DND-41 (cell line): ENCODE results near the gene ABCA7.

Experiments
- ATAC-seq: fragments of 200-7000 bp; cut with Tn5 transposase; 3 replicates; pipeline ENCODE4 v1.9.1; 2021; ENCODE audit warnings: low read depth; ENCODE audit not compliant: insufficient read depth
- DNase-seq: peaks from one replicate; pipeline ENCODE4 v3.0.0-alpha.2; 2020
- H2AFZ ChIP-seq: 2 replicates; pipeline ENCODE4 v1.6.0; 2012; ENCODE audit warnings: low read depth, low read length
- H3K27ac ChIP-seq: 2 replicates; pipeline ENCODE4 v1.5.1; 2012; ENCODE audit warnings: low read length, inconsistent platforms
- H3K27me3 ChIP-seq: fragments of 200-600 bp; sonication (generic); 2 replicates; pipeline ENCODE4 v1.6.0; 2012; ENCODE audit warnings: low read length, mild to moderate bottlenecking, inconsistent platforms; ENCODE audit not compliant: insufficient read depth, poor library complexity
- H3K36me3 ChIP-seq: 2 replicates; pipeline ENCODE4 v1.5.1; 2012; ENCODE audit warnings: low read length, inconsistent platforms; ENCODE audit not compliant: insufficient read depth
- H3K4me1 ChIP-seq: 2 replicates; pipeline ENCODE4 v1.5.1; 2012; ENCODE audit warnings: mild to moderate bottlenecking, low read length; ENCODE audit not compliant: insufficient read depth
- H3K4me2 ChIP-seq: 2 replicates; pipeline ENCODE4 v1.6.0; 2012; ENCODE audit warnings: mild to moderate bottlenecking, moderate library complexity, low read length, inconsistent platforms; ENCODE audit not compliant: insufficient read depth
- H3K4me3 ChIP-seq, 2 experiments: fragments of 200-600 bp in 1 of 2; shearing (Covaris generic) in 1 of 2; 2 replicates each; pipeline ENCODE4 v1.5.1; 2012 to 2016; ENCODE audit warnings: inconsistent platforms in 2 of 2, low read length in 2 of 2, mild to moderate bottlenecking in 2 of 2, low read depth in 1 of 2, moderate library complexity in 1 of 2
- H3K79me2 ChIP-seq: 2 replicates; pipeline ENCODE4 v1.6.0; 2012; ENCODE audit warnings: low read length, inconsistent platforms; ENCODE audit not compliant: insufficient read depth
- H3K9ac ChIP-seq: 2 replicates; pipeline ENCODE4 v1.6.0; 2012; ENCODE audit warnings: low read depth, mild to moderate bottlenecking, inconsistent platforms, low read length, moderate library complexity
- H3K9me3 ChIP-seq: 2 replicates; pipeline ENCODE4 v1.5.1; 2012; ENCODE audit warnings: low read length, moderate library complexity, mild to moderate bottlenecking, inconsistent platforms; ENCODE audit not compliant: insufficient read depth, severe bottlenecking
- H4K20me1 ChIP-seq: 2 replicates; pipeline ENCODE4 v1.6.0; 2012; ENCODE audit warnings: low read length; ENCODE audit not compliant: insufficient read depth
- CTCF ChIP-seq: IDR thresholded peaks from 2 replicates; pipeline ENCODE4 v1.5.1; 2012; ENCODE audit warnings: borderline replicate concordance, low read length, moderate library complexity, mild to moderate bottlenecking; ENCODE audit not compliant: poor library complexity, severe bottlenecking; ENCODE audit errors: extremely low read depth
- EZH2 ChIP-seq: IDR thresholded peaks from 3 replicates; pipeline ENCODE4 v1.6.1; 2012; ENCODE audit warnings: borderline replicate concordance, low read depth, mild to moderate bottlenecking, moderate library complexity, low read length, inconsistent platforms; ENCODE audit not compliant: severe bottlenecking

The ABCA7 gene

GRCh38 chr19:1066748-1067340, 26.9 kb downstream of the ABCA7 start, which contains the start of gene ARHGAP45:
ARHGAP45 (plus strand) TSS chr19:1067167; CDS start chr19:1067406, 239 bp downstream.
- H2AFZ ChIP-seq = peak within 1 kb of the TSS; percentile 78
- H3K4me3 ChIP-seq = peak within 1 kb of the TSS; percentile 84 to 97
- H4K20me1 ChIP-seq = peaks cover 18% of the 10 kb centered on the region
- peak within 1 kb of the TSS; percentile 96 for H3K9ac ChIP-seq
- H3K36me3 ChIP-seq = peaks cover 28% of the 10 kb centered on the region
- H3K79me2 ChIP-seq = peaks cover 42% of the 10 kb centered on the region
- TF ChIP-seq EZH2 (no peak), CTCF (no peak)
- ATAC-seq (peak; percentile 81), DNase-seq (peak; percentile 91)
- peak within 1 kb of the TSS; percentile 88 for H3K27ac ChIP-seq
- H3K4me2 ChIP-seq = peak within 1 kb of the TSS; percentile 92
- peaks cover 47% of the 10 kb centered on the region for H3K4me1 ChIP-seq
- H3K27me3 ChIP-seq = no peaks in the 10 kb centered on the region
- H3K9me3 ChIP-seq = no peaks in the 10 kb centered on the region

DNA sequence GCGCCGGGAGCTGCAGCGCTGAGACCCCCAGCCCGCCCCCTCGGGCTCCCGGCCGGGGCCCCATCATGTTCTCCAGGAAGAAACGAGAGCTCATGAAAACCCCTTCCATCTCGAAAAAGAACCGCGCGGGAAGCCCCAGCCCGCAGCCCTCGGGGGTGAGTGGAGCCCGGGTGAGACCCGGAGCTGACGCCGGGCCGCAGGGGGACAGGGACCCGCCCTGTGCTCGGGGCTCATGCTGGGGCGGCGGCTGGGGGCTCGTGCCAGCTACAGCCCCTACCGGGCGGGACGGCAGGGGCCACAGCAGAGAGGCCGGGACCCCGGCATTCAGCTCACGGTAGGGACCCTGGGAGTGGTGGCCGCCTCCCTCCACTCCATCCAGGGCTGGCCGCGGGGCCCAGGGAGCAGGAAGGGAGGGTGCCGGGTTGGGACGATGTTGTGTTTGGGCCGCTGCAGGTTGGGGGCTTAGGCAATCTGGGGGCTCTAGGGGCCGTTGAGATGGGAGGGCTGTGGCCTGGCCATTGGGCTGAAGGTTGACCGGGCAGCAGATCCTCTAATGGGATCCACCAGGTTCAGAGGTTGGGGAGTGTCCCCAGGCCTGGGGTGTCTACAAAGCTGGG, 27.5 kb downstream of the ABCA7 start:
- H3K27me3 ChIP-seq = no peaks in the 10 kb centered on the region
- H3K9me3 ChIP-seq = no peaks in the 10 kb centered on the region
- no peak for TF ChIP-seq EZH2
- no peak for TF ChIP-seq CTCF
- peaks cover 28% of the 10 kb centered on the region for H3K36me3 ChIP-seq
- peaks cover 21% of the 10 kb centered on the region for H4K20me1 ChIP-seq
- H3K4me3 ChIP-seq = peak overlapping the region; percentile 84 to 97
- ATAC-seq (peak; percentile 55), DNase-seq (no peak)
- peak overlapping the region; percentile 83 for H3K27ac ChIP-seq
- peak overlapping the region; percentile 67 for H2AFZ ChIP-seq
- peak overlapping the region; percentile 92 for H3K4me2 ChIP-seq
- peaks cover 47% of the 10 kb centered on the region for H3K4me1 ChIP-seq
- peaks cover 42% of the 10 kb centered on the region for H3K79me2 ChIP-seq
- H3K9ac ChIP-seq = peak overlapping the region; percentile 96

DNA sequence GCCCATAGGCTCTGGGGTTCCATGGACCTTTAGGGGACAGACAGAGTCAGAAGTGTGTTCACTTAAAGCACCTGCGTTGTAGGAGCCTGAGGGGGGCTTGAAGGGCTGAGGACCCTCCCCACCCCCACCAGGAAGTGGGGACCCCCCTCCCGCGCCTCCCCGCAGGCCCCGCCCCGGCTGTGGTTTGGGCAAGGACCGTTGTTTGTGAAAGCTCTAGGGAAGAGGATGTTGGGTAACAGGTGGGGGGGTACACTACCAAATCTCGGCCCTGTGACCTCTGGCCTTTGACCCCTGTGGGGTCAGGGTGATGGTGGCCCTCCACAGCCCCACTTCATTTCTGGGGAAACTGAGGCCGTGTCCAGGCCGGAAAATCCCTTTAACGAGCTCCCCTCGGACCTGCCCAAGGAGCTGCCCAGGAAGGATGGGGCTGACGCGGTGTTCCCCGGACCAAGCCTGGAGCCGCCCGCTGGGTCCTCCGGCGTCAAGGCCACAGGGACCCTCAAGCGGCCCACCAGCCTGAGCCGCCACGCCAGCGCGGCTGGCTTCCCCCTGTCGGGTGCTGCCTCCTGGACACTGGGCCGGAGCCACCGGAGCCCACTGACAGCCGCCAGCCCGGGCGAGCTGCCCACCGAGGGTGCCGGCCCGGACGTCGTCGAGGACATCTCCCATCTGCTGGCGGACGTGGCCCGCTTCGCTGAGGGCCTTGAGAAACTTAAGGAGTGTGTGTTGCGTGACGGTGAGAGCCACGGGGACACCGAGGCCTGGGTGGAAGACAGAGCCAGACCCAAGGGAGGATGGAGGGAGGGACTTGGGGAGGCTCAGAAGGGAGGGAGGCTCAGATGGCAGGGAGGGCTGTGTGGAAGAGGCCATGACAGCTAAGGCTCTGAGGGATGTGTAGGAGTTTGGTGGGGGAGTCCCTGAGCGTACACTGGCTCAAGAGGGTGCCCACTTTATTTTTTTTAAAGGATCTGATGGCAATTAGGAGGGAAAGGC, 28.4 kb downstream of the ABCA7 start:
- H3K27ac ChIP-seq = peak overlapping the region; percentile 83
- H3K79me2 ChIP-seq = peaks cover 48% of the 10 kb centered on the region

More for the DNA sequence above, 28.4 kb downstream of the ABCA7 start:
- Histone ChIP-seq H3K27me3 (no peaks in the 10 kb centered on the region), H4K20me1 (peaks cover 30% of the 10 kb centered on the region), H3K36me3 (peaks cover 31% of the 10 kb centered on the region), H3K4me1 (peaks cover 47% of the 10 kb centered on the region), H2AFZ (peak overlapping the region; percentile 41; the same call in 1 of the 2 replicates), H3K4me2 (peak overlapping the region; percentile 92), H3K4me3 (peak overlapping the region; percentile 84 to 97), H3K9me3 (no peaks in the 10 kb centered on the region), H3K9ac (peak overlapping the region; percentile 96)
- ATAC-seq (peak; percentile 44), DNase-seq (peak; percentile 89)
- TF ChIP-seq CTCF = no peak
- no peak for TF ChIP-seq EZH2
